ENCODE data around the gene EXOSC10. TPM values are rescaled to one million over a fixed set of nuclear protein-coding genes. Genes with fewer than 3 reads are reported as not detected.

EXOSC10 gene
- total RNA-seq = 25.1 and 38.2 TPM in 2 replicates

DNA sequence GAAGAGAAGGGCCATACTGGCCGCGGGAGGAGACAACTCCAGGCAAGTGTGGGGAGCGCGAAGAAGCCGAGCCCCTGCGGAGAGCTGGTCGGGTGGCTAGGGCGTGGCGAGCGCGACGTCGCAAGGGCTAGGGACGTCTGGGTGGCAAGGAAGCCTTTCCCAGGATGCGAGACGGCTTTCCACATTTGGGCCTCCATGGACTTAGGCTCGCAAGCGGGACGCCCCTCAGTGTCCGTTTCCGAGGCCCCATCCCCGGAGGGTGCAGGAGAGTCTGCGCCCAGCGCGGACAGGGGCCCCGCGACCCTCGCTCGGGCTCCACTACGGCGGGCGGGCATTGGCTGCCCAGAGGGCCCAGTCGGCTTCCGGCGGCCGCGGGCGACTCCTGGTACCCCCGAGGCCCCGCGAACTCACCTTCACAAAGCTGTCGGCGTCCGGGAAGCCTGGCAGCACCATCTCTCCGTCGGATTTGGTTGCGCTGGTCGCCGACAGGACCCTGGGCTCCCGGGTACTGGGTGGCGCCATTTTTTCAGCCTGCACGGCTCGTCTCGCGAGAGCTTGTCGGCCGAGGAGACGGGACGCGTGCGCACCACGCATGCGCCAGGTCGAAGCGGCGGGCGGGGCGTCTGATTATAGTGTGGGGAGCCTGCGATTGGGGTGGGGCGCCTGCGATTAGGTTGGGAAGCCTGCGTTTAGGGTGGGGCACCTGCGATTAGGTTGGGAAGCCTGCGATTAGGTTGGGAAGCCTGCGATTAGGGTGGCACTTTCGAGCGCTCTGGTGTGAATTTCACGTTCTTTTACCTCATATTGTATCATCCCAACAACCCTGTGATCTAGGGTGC lies at the start of gene EXOSC10:
EXOSC10 (minus strand) TSS at position 560 of the 839 bp plus-strand sequence; CDS start at position 522, 38 bp downstream.

DNA sequence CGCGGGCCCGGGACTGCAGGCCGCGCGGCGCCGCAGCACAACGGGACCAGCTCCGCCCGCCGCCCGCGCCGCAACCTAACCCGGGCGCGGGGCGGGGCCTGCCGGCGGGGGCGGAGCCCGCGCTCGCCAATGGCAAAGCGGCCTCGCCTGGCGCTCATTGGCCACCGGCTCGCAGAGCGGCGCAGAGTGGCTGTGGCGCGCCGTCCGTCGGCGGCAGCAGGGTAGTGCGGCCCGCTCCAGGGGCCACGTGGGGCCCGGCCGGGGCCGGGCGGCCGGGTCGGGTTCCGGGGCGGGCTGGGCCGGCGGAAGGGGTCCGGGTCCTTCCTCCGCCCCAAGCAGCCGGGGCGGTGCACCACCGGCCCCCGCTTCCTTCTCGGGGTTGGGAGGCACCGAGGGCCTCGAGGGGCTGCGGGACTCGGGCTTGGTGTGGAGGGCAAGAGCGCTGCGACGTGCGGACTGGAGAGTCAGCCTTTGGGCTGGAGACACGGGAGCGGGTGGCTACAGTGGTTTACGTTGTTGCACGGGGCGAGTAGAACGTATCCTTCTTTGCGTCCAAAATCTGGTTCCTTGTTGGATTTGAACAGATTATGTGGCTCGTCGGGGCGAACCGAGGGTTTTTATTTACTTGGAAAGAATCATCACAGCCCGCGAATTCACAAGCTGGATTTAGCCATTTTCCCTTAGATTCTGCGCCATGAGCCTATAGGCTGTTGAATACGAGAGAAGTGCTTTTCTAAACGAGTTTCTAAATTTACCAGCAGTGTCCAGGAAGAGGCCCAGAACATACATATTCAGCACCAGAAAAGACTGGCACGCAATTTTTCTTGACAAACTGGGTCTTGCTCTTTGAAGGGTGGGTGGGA lies 39.5 kb downstream of the EXOSC10 start, which contains the start of gene SRM:
SRM (minus strand) TSS at position 51 of the 863 bp plus-strand sequence. CDS start 75 bp downstream, outside the sequence.

DNA sequence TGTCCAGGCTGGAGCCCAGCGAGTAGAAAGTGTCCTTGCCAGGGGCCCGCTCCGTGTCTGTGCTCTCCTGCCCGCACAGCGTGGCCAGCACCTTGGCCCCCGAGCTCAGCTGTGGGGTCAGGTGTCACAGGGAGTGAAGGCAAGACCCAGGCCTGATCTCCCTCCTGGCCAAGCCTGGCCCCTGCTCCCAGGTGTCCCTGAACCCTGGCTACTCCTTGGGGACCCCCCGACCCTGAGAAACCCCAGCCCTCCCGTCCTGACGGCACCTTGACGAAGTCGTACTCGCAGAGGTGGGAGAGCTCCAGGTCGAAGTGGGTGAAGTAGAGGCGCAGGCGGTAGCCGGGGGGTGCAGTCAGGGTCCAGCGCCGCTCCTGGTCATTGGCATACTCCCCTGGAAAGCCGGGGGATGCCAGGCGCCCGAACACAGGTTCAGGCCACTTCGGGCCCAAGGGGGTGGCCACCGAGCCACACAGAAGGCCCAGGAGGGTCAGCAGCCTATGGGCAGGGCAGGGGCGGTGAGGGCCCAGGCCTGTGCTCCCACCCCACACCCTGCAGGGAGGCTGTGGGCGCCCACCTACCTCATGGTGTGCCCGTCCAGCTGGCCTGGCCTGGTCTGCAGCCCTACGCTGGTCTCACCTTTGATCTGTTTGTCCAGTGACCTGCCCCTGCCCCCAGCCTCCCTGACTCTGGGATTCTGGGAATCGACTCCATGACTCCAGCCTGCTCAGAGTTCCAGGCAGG lies 52.9 kb downstream of the EXOSC10 start, which contains the start of gene MASP2:
MASP2 (minus strand) TSS at position 615 of the 741 bp plus-strand sequence; CDS start at position 583, 32 bp downstream.

Other genes with a start within 250 kb of the EXOSC10 start
- gene TARDBP, start 87.2 kb downstream of the EXOSC10 start, total RNA-seq = 112 and 119 TPM in 2 replicates
- 0.19 TPM in 1 of 2 replicates, not detected in the other for gene MASP2, start 52.6 kb downstream of the EXOSC10 start, total RNA-seq
- 14.4 and 38.0 TPM in 2 replicates for gene SRM, start 39.9 kb downstream of the EXOSC10 start, total RNA-seq
- under 0.01 TPM in 1 of 2 replicates, not detected in the other for gene ANGPTL7, start 89.5 kb upstream of the EXOSC10 start, total RNA-seq
- gene MTOR, start 162.7 kb upstream of the EXOSC10 start, total RNA-seq = 28.2 and 38.0 TPM in 2 replicates
- gene UBIAD1, start 173.3 kb upstream of the EXOSC10 start, total RNA-seq = 5.4 and 8.2 TPM in 2 replicates

Measured in regular cardiac myocyte (primary cell).